ENCODE data around the gene SCN3A.

GRCh38 chr2:165239230-165239629 lies 35.4 kb upstream of the SCN3A start, which contains the start of gene SCN2A:
- TF ChIP-seq TCF12 (IDR thresholded peaks at IDR 0.05; ENCODE audit: low read depth) (no peak), EP300 (IDR thresholded peaks at IDR 0.05; ENCODE audit: borderline replicate concordance) (no peak), ZBTB7A (IDR thresholded peaks at IDR 0.05; ENCODE audit: low read depth) (no peak), RAD21 (IDR thresholded peaks at IDR 0.05; ENCODE audit: low read depth) (peak; percentile 72), TAF1 (IDR thresholded peaks at IDR 0.05; ENCODE audit: low read depth) (no peak), FOXM1 (IDR thresholded peaks at IDR 0.05; ENCODE audit: borderline replicate concordance, low read depth) (no peak), MAX (IDR thresholded peaks at IDR 0.05) (no peak), CEBPB (IDR thresholded peaks at IDR 0.05) (no peak), NFIC (IDR thresholded peaks at IDR 0.05) (no peak), REST (IDR thresholded peaks at IDR 0.05; ENCODE audit: low read depth) (no peak; the same call in 1 of the 2 replicates), TEAD4 (IDR thresholded peaks at IDR 0.05) (no peak), EGR1 (IDR thresholded peaks at IDR 0.05) (no peak)
- TF ChIP-seq, protein P1, sequence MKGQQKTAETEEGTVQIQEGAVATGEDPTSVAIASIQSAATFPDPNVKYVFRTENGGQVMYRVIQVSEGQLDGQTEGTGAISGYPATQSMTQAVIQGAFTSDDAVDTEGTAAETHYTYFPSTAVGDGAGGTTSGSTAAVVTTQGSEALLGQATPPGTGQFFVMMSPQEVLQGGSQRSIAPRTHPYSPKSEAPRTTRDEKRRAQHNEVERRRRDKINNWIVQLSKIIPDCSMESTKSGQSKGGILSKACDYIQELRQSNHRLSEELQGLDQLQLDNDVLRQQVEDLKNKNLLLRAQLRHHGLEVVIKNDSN (IDR thresholded peaks at IDR 0.05), result no peak

All from Ishikawa (cell line).